IPS DF 6.9 (cell line): ENCODE results near the gene BOLA3.
"Not testable (repeated sequence)": the region's sequence is repeated elsewhere in the genome, so short reads cannot be mapped to it uniquely, and the experiment has no call there.

Experiments used
- DNase-seq: peaks from one replicate; pipeline ENCODE4 v3.0.0-alpha.2; 2013; ENCODE audit warnings: low read depth, low spot score
- H3K27ac ChIP-seq: one replicate; pipeline ENCODE4 v1.5.1; 2013; ENCODE audit warnings: low read length, control low read depth
- H3K27me3 ChIP-seq: 2 replicates; pipeline ENCODE4 v1.6.1; 2013; ENCODE audit warnings: mild to moderate bottlenecking, low read length; ENCODE audit not compliant: control insufficient read depth, insufficient read depth
- H3K36me3 ChIP-seq: 2 replicates; pipeline ENCODE4 v1.6.1; 2013; ENCODE audit warnings: low read length; ENCODE audit not compliant: control insufficient read depth, insufficient read depth
- H3K4me1 ChIP-seq: 2 replicates; pipeline ENCODE4 v1.6.1; 2013; ENCODE audit warnings: low read length; ENCODE audit not compliant: control insufficient read depth, insufficient read depth
- H3K4me3 ChIP-seq: 2 replicates; pipeline ENCODE4 v1.5.1; 2013; ENCODE audit warnings: mild to moderate bottlenecking, low read length
- H3K9me3 ChIP-seq: 2 replicates; pipeline ENCODE4 v1.6.1; 2013; ENCODE audit warnings: low read length, inconsistent platforms; ENCODE audit not compliant: control insufficient read depth, insufficient read depth
- WGBS: extraction: QIAGEN DNeasy Blood & Tissue Kit; methylation state at CpG from one replicate; pipeline ENCODE4 v1.1.7; 2013; ENCODE audit warnings: mixed read lengths, missing lambda C conversion rate; ENCODE audit not compliant: insufficient read length, insufficient coverage; 5-methylcytosine and 5-hydroxymethylcytosine counted together

Gene BOLA3, protein sequence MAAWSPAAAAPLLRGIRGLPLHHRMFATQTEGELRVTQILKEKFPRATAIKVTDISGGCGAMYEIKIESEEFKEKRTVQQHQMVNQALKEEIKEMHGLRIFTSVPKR

DNA sequence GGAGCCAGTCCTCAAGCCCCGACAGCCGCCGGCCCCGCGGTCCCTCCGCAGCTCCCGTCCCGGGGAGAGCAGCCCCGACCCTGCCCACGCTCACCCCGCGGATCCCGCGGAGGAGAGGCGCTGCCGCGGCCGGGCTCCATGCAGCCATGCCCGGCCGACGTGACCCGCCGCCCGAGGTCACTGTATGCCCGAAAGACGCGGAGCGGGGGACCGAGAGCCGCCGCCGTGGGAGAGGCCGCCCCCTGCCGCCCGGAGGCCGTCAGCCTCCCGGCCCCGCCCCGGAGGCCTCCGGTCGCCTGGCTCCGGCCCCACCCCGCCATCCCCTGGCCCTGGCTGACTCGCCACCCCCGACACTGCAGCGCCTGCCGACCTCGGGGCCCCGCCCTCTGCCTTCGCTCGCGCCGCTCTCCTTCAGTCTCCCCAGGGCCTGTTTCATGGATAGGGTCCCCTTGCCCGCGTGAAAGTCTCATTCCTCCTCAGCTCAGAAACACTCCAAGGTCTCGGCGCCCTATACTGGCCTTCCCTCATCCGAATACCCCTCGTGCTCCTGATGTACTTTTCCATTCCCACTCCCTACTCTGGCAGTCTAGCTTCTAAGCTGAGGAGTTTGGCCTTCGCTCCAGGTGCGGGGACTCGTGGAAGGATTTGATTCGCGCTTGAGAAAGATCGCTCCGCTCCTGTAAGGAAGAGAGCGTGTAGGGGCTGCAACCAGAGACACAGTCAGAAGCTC, at the start of gene BOLA3:
BOLA3 (minus strand) TSS at position 186 of the 730 bp plus-strand sequence; CDS start at position 148, 38 bp downstream.
- Histone ChIP-seq H3K27me3 (no peaks in the 10 kb centered on the region), H3K4me1 (peaks cover 3% of the 10 kb centered on the region), H3K27ac (no peak within 1 kb of the TSS), H3K9me3 (no peaks in the 10 kb centered on the region), H3K36me3 (peaks cover 3% of the 10 kb centered on the region; the same call in 1 of the 2 replicates), H3K4me3 (peak within 1 kb of the TSS; percentile 92)
- WGBS = no CpG with 5 or more reads among the region's 67 CpGs
- peak; percentile 67 for DNase-seq

DNA sequence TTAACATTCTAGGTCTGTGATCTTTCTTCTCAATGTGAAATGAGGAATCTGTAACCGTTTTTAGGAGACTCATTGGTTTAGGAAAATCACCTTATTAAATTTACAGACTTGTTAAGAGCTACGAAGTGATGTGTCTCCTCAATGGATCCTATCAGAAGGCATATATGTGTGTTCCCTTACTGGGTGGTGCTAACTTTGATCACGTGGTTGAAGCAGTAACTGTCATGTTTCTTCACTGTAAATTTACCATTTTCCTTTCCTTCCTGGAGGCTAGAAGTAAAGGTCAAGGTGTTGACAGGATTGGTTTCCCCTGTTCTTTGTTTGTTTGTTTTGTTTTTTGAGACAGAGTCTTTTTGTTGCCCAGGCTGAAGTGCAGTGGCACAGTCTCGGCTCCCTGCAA, 49.3 kb upstream of the BOLA3 start:
- no peaks in the 10 kb centered on the region for H3K27me3 ChIP-seq
- peaks cover 1% of the 10 kb centered on the region; the same call in 1 of the 2 replicates for H3K4me1 ChIP-seq
- H3K36me3 ChIP-seq = no peaks in the 10 kb centered on the region
- no peak overlapping the region for H3K4me3 ChIP-seq
- H3K9me3 ChIP-seq = no peaks in the 10 kb centered on the region
- WGBS = no CpG with 5 or more reads among the region's 4 CpGs
- no peak overlapping the region for H3K27ac ChIP-seq
- DNase-seq = no peak

DNA sequence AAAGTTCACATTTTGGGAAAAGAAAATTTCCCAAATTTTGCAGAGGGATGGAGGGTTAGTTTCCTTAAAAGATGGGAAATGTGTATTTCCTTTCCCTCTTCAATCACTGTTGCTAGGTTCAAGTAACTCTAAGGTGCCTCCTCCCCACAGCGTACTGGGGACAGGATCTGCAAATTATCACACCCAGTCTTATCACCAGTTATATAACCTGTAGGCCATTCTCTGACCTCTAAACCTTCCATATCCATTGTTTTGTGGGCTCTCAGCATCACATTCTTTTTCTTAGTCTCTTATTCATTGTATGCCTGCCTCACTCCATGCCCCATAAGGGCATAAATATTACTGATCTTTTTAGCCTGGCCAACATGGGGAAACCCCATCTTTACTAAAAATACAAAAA, 47.1 kb upstream of the BOLA3 start:
- H3K4me3 ChIP-seq = no peak overlapping the region
- no peaks in the 10 kb centered on the region for H3K36me3 ChIP-seq
- no peak for DNase-seq
- no peaks in the 10 kb centered on the region for H3K27me3 ChIP-seq
- no CpG with 5 or more reads among the region's 1 CpG for WGBS
- peaks cover 1% of the 10 kb centered on the region; the same call in 1 of the 2 replicates for H3K4me1 ChIP-seq
- H3K27ac ChIP-seq = no peak overlapping the region
- no peaks in the 10 kb centered on the region for H3K9me3 ChIP-seq

DNA sequence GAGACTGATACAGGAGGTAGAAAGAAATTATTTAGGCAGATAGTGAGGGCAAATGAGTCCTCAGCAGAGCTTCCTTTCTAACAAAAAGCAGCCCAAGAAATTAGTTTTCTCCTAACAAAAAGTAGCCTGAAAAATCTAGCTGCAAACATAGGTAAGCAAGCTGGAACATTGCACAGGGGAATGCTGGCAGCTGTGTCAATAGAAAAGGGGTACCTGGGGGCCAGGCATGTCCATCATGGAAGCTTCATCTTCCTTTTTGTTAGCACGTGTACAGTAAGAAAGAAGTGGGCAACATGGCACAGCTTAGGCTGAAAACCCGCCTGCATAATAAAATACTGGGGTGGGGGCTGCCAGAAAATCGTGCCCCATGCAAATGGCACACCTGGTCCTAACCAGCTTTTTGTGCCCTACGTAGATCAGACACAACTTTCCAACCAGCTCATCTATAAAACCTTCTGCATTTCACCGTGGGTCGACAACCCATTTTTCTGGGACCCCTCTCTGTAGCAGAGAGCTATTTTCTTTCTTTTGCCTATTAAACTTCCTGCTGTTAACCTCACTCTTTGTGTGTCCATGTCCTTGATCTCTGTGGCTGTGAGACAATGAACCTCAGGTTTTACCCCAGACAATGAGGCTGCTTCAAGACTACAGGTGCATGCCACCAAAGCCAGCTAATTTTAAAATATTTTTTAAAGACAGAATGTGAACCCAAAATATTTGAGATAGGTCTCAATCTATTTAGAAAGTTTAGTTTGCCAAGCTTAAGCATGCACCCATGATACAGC, 44.1 kb upstream of the BOLA3 start:
- H3K4me3 ChIP-seq = no peak overlapping the region
- DNase-seq = no peak
- no peaks in the 10 kb centered on the region for H3K9me3 ChIP-seq
- no peak overlapping the region for H3K27ac ChIP-seq
- H3K4me1 ChIP-seq = peaks cover 2% of the 10 kb centered on the region
- no CpG with 5 or more reads among the region's 6 CpGs for WGBS
- H3K36me3 ChIP-seq = no peaks in the 10 kb centered on the region
- no peaks in the 10 kb centered on the region for H3K27me3 ChIP-seq

DNA sequence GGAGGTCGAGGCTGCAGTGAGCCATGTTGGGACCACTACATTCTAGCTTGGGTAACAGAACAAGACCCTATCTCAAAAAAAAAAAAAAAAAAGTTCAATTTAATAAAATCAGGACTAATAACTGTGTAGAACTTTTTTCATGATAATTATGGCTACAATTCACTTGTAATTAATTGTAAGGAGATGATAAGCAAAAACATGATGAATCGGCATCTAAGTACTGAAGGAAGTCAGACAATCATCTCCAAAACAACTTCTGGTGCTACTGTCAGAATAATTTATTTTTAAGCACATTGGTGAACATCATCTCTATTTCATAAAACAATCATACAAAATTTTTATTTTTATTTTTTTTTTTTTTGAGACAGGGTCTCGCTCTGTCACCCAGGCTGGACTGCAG, 41.0 kb upstream of the BOLA3 start:
- Histone ChIP-seq H3K4me1 (peaks cover 2% of the 10 kb centered on the region), H3K27me3 (no peaks in the 10 kb centered on the region), H3K27ac (no peak overlapping the region), H3K4me3 (no peak overlapping the region), H3K36me3 (no peaks in the 10 kb centered on the region), H3K9me3 (no peaks in the 10 kb centered on the region)
- no CpG with 5 or more reads among the region's 3 CpGs for WGBS
- DNase-seq = no peak

DNA sequence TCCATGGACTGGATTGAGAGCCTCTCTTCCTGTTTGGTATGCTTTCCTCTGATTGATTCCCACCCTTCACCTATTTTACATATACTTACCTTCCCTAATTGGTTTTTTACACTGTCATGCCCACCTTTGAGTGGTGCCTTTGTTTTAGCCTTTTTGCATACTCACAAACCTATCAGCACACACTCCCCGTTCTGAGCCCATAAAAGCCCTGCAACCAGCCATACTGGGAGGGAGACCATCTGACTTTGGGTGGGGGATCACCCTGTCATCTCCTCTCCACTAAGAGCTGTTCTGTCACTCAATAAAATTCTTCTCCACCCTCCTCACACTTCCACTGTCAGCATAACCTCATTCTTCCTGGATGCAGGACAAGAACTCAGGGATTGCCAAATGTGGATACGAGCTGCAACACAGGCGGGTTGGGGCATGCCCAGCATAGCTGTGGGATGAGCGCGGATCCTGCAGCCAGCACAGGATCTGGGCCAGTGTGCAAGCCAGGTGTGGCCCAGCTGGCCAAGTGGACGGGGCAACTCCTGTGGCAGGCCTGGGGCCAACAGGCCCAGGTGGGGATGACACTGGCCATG, 40.4 kb upstream of the BOLA3 start:
- H3K27ac ChIP-seq = no peak overlapping the region

DNA sequence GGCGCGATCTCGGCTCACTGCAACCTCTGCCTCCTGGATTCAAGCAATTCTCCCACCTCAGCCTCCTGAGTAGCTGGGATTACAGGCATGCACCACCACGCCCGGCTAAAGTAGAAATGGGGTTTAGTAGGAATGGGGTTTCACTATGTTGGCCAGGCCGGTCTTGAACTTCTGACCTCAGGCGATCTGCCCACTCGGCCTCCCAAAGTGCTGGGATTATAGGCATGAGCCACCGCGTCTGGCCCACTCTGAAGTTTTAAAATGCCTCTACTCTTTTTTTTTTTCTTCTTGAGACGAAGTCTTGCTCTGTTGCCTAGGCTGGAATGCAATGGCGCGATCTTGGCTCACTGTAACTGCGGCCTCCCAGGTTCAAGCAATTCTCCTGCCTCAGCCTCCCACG, 39.0 kb upstream of the BOLA3 start:
- not testable (repeated sequence) for H3K9me3 ChIP-seq, H3K4me3 ChIP-seq, DNase-seq, H3K36me3 ChIP-seq, H3K27ac ChIP-seq, H3K27me3 ChIP-seq, H3K4me1 ChIP-seq
- no CpG with 5 or more reads among the region's 15 CpGs for WGBS

More for the DNA sequence above, 40.4 kb upstream of the BOLA3 start:
- no peaks in the 10 kb centered on the region for H3K36me3 ChIP-seq
- peaks cover 2% of the 10 kb centered on the region for H3K4me1 ChIP-seq
- H3K9me3 ChIP-seq = no peaks in the 10 kb centered on the region
- DNase-seq = no peak
- no CpG with 5 or more reads among the region's 6 CpGs for WGBS
- H3K27me3 ChIP-seq = no peaks in the 10 kb centered on the region
- H3K4me3 ChIP-seq = no peak overlapping the region

DNA sequence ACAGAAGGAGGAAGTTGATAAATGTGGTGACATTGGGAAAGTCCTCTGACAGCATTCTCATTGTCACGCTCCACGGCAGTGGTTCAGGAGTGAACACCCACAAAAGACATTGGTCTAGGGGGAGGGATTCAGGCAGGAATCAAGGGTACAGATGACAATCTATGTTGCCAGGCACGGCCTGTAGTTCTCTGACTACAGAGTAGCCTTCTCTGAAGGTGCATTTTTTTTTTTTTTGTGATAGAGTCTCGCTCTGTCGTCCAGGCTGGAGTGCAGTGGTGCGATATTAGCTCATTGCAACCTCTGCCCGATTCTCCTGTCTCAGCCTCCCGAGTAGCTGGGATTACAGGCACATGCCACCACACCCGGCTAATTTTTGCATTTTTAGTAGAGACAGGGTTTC, 38.3 kb upstream of the BOLA3 start:
- Histone ChIP-seq H3K4me1 (peaks cover 2% of the 10 kb centered on the region), H3K4me3 (no peak overlapping the region), H3K9me3 (no peaks in the 10 kb centered on the region)

DNA sequence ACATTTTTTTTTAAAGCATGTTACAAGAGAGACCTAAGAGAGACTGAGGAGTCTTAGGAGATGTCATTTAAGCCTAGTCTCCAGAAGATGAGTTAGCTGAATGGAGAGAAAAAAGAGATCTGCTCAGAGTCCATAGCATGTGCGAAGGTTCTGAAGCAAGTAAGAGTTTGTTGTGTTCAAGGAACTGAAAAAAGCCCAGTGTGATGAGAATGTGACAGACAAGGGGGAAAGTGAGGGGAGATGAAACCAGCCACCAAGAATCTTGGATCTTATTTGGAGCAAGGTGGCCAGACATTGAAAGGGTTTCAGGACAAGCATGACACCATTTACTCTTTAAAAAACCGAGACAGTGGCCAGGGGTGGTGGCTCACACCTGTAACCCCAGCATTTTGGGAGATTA, 36.2 kb upstream of the BOLA3 start:
- Histone ChIP-seq H3K27ac (no peak overlapping the region), H3K4me3 (no peak overlapping the region)

More for the DNA sequence above, 38.3 kb upstream of the BOLA3 start:
- no peak overlapping the region for H3K27ac ChIP-seq
- no peaks in the 10 kb centered on the region for H3K27me3 ChIP-seq
- no peaks in the 10 kb centered on the region for H3K36me3 ChIP-seq
- no CpG with 5 or more reads among the region's 9 CpGs for WGBS
- DNase-seq = no peak

DNA sequence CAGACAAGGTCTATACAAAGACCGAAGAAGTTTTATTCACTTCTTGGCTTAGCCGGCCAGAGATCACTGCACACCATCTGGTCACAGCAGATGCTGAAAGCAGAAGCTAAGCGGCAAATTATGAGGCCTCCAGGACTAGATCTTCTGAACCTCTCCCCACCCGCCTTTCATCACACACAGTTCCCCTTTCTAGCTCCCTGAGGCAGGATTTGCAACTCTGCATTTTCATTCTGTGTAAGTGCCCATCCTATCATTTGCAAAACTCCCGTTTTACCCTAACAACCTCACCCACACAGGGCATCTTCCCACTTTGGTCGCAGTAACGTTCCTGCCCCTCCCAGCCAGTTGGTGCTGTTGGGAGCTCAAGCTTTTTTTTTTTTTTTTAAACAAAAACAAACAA, 34.0 kb upstream of the BOLA3 start:
- WGBS = no CpG with 5 or more reads among the region's 7 CpGs
- no peaks in the 10 kb centered on the region for H3K36me3 ChIP-seq
- no peak overlapping the region for H3K27ac ChIP-seq
- DNase-seq = no peak
- H3K4me1 ChIP-seq = no peaks in the 10 kb centered on the region
- no peaks in the 10 kb centered on the region for H3K9me3 ChIP-seq
- H3K27me3 ChIP-seq = no peaks in the 10 kb centered on the region
- H3K4me3 ChIP-seq = no peak overlapping the region

More for the DNA sequence above, 36.2 kb upstream of the BOLA3 start:
- Histone ChIP-seq H3K4me1 (peaks cover 2% of the 10 kb centered on the region), H3K36me3 (no peaks in the 10 kb centered on the region), H3K27me3 (no peaks in the 10 kb centered on the region), H3K9me3 (no peaks in the 10 kb centered on the region)
- no peak for DNase-seq
- WGBS = no CpG with 5 or more reads among the region's 2 CpGs
